ENCODE results near the gene LDLRAP1. TPM values are rescaled to one million over a fixed set of nuclear protein-coding genes. Genes with fewer than 3 reads are reported as not detected.

LDLRAP1 gene
- total RNA-seq, 1 experiment from 2014 or later: 29.2 TPM

DNA sequence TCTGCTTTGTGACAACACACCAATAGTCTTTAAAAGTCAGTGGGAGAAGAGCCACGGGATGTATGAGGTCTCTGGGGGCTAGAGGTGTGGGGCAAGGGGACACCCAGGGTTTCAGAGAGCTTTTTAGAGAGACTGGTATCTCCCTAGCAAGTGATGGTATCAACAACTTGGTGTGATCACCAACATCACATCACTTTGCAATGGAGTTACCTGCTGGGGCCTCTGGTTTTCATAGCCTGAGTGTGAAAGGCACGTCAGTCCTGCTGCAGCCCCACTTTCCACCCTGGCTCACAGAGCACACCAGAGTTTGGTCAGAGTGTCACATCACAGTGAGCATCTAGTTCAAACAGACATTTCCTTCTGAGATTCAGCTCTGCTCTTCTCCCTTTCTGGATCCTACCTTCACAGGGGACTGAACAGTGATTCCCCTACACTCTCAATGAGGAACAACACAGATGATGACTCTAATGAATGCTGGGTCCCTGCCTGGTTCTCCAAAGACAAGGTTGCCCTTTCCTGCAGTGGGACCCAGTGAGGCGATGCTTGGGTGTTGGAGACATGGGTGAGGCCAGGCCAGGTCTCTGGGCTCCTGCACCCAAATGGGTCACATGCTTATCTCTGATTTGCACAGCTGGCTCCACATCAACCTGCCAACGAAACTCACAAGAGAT, 71.2 kb downstream of the LDLRAP1 start:
- Histone ChIP-seq H3K27me3 (ENCODE audit: insufficient read depth, low read depth) (no peaks in the 10 kb centered on the region; the same call in 1 of the 2 replicates), H3K4me2 (peak overlapping the region; percentile 69; the same call in 1 of the 2 replicates), H3K9me2 (ENCODE audit: insufficient read depth) (no peaks in the 10 kb centered on the region), H3K4me1 (replicated peaks; ENCODE audit: insufficient read depth) (peaks cover 15% of the 10 kb centered on the region; the same call in 1 of the 2 replicates), H3K9me3 (ENCODE audit: insufficient read depth, low read depth) (no peaks in the 10 kb centered on the region), H4K20me1 (ENCODE audit: insufficient read depth) (no peaks in the 10 kb centered on the region), H2AFZ (no peak overlapping the region), H3K4me3 (no peak overlapping the region), H3F3A (ENCODE audit: insufficient read depth, low read depth) (peaks cover 17% of the 10 kb centered on the region; the same call in 1 of the 2 replicates), H3K27ac (no peak overlapping the region), H3K36me3 (ENCODE audit: low read depth) (no peaks in the 10 kb centered on the region), H3K79me2 (ENCODE audit: low read depth) (no peaks in the 10 kb centered on the region)
- no TSS peak for BruUV-seq (replicated peaks)
- intact Hi-C loops (cut with micrococcal nuclease; ENCODE audit: unreplicated experiment): loop anchor here (5.0 to 10.0 kb wide), 2 partner anchors 80 to 383 kb away; partner anchors contain the start of gene PAFAH2
- CTCF ChIA-PET: interaction anchor here (0.6 to 1.2 kb wide), 2 partner anchors 21 to 80 kb away, joined by 3 to 5 read pairs; no protein-coding TSS in a partner anchor
- TF ChIP-seq EZH2 (IDR thresholded peaks at IDR 0.05; ENCODE audit: low read depth): no peak
- TF ChIP-seq, protein P1, sequence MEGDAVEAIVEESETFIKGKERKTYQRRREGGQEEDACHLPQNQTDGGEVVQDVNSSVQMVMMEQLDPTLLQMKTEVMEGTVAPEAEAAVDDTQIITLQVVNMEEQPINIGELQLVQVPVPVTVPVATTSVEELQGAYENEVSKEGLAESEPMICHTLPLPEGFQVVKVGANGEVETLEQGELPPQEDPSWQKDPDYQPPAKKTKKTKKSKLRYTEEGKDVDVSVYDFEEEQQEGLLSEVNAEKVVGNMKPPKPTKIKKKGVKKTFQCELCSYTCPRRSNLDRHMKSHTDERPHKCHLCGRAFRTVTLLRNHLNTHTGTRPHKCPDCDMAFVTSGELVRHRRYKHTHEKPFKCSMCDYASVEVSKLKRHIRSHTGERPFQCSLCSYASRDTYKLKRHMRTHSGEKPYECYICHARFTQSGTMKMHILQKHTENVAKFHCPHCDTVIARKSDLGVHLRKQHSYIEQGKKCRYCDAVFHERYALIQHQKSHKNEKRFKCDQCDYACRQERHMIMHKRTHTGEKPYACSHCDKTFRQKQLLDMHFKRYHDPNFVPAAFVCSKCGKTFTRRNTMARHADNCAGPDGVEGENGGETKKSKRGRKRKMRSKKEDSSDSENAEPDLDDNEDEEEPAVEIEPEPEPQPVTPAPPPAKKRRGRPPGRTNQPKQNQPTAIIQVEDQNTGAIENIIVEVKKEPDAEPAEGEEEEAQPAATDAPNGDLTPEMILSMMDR (conservative IDR thresholded peaks at IDR 0.05): no peak
- POLR2A ChIA-PET (ENCODE audit: unreplicated experiment): no interaction called here
- no peak for DNase-seq

DNA sequence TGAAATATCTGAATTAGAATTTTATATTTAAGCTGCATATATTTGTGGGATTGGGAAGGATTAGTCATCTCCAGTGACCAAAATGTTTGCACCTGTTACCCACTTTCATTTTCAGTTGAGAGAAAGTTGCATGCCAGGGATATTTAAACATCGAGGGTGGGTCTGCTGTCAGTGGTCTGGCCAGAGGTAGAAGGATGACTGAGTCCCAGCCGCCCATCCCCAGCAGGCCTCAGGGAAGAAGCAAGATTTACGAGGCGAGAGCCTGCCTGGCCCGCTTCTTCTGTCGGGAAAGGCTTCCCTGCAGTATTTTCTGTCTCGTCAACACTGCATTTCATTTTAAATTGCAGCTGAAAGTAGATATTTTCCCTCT, 71.8 kb downstream of the LDLRAP1 start:
- Histone ChIP-seq H3K27ac (no peak overlapping the region), H3K9me2 (ENCODE audit: insufficient read depth) (no peaks in the 10 kb centered on the region), H3K4me1 (replicated peaks; ENCODE audit: insufficient read depth) (peaks cover 15% of the 10 kb centered on the region; the same call in 1 of the 2 replicates), H3K9me3 (ENCODE audit: insufficient read depth, low read depth) (no peaks in the 10 kb centered on the region), H3F3A (ENCODE audit: insufficient read depth, low read depth) (peaks cover 17% of the 10 kb centered on the region; the same call in 1 of the 2 replicates), H3K36me3 (ENCODE audit: low read depth) (no peaks in the 10 kb centered on the region), H3K79me2 (ENCODE audit: low read depth) (no peaks in the 10 kb centered on the region), H3K27me3 (ENCODE audit: insufficient read depth, low read depth) (no peaks in the 10 kb centered on the region; the same call in 1 of the 2 replicates), H3K4me2 (peak overlapping the region; percentile 69), H4K20me1 (ENCODE audit: insufficient read depth) (no peaks in the 10 kb centered on the region), H3K4me3 (no peak overlapping the region), H2AFZ (no peak overlapping the region)
- intact Hi-C loops (cut with micrococcal nuclease; ENCODE audit: unreplicated experiment): loop anchor here (10.0 kb wide), 1 partner anchor 80 kb away; no protein-coding TSS in a partner anchor
- BruUV-seq (replicated peaks): no TSS peak
- DNase-seq: peak in 1 of 2 experiments; percentile 41
- ChIA-PET POLR2A (ENCODE audit: unreplicated experiment) (no interaction called here), CTCF (interaction anchor here (0.6 to 1.2 kb wide), 2 partner anchors 22 to 80 kb away, joined by 3 to 5 read pairs; no protein-coding TSS in a partner anchor)
- TF ChIP-seq, protein P1 (conservative IDR thresholded peaks at IDR 0.05): no peak
- no peak for TF ChIP-seq EZH2 (IDR thresholded peaks at IDR 0.05; ENCODE audit: low read depth)

DNA sequence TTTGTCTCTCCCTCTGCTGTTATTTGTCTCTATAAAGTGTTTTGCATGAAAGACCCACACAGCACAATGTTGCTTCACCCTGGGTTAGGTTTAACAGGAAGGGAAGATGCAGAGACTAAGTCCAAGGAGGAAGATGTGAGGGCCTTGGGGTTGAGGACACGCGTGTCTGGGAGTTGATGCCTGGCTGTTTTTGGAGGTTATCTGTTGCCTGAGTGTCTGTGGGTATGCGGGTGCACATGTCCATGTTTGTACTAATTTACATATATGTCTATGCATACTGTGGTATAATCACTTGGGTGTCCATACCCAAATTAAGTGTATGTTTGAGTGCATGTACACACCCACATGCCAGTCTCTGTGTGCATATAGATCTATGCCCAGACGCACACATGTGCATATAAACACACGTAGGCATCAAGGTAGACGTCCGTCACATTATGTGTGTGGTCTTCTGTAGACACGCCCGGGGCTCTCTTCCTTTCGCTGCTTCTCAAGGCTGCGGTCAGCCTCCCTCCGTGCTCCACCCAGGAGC, 72.2 kb downstream of the LDLRAP1 start:
- no peaks in the 10 kb centered on the region for H3K9me3 ChIP-seq (ENCODE audit: insufficient read depth, low read depth)
- H3K27ac ChIP-seq: no peak overlapping the region
- H2AFZ ChIP-seq: no peak overlapping the region
- no peak for DNase-seq
- no peaks in the 10 kb centered on the region for H4K20me1 ChIP-seq (ENCODE audit: insufficient read depth)
- BruUV-seq (replicated peaks): no TSS peak
- POLR2A ChIA-PET (ENCODE audit: unreplicated experiment): interaction anchor here (0.7 kb wide), 1 partner anchor 165 kb away, joined by 3 read pairs; no protein-coding TSS in a partner anchor
- no peaks in the 10 kb centered on the region for H3K36me3 ChIP-seq (ENCODE audit: low read depth)
- peak overlapping the region; percentile 69 for H3K4me2 ChIP-seq
- H3K4me1 ChIP-seq (replicated peaks; ENCODE audit: insufficient read depth): peaks cover 12% of the 10 kb centered on the region; the same call in 1 of the 2 replicates
- no peaks in the 10 kb centered on the region for H3K79me2 ChIP-seq (ENCODE audit: low read depth)
- H3K9me2 ChIP-seq (ENCODE audit: insufficient read depth): no peaks in the 10 kb centered on the region
- CTCF ChIA-PET: interaction anchor here (1.2 kb wide), 1 partner anchor 79 kb away, joined by 5 read pairs; no protein-coding TSS in a partner anchor
- peaks cover 17% of the 10 kb centered on the region; the same call in 1 of the 2 replicates for H3F3A ChIP-seq (ENCODE audit: insufficient read depth, low read depth)
- intact Hi-C loops (cut with micrococcal nuclease; ENCODE audit: unreplicated experiment): loop anchor here (10.0 kb wide), 1 partner anchor 79 kb away; no protein-coding TSS in a partner anchor
- H3K27me3 ChIP-seq (ENCODE audit: insufficient read depth, low read depth): no peaks in the 10 kb centered on the region; the same call in 1 of the 2 replicates
- H3K4me3 ChIP-seq: peak overlapping the region; percentile 57; the same call in 1 of the 2 replicates
- TF ChIP-seq, protein P1 (conservative IDR thresholded peaks at IDR 0.05): no peak
- no peak for TF ChIP-seq EZH2 (IDR thresholded peaks at IDR 0.05; ENCODE audit: low read depth)

Measured in PC-9 (cell line).